A673 (cell line): ENCODE results near the gene MTIF2.

ENCODE experiments used
- EZH2 ChIP-seq: fragments of 200-600 bp; sonication (generic); IDR thresholded peaks from 2 replicates; pipeline ENCODE4 v1.6.1; 2017; ENCODE audit warnings: borderline replicate concordance, low read depth, mild to moderate bottlenecking, mixed read lengths, antibody characterized with exemption, low read length; ENCODE audit not compliant: poor library complexity, severe bottlenecking
- TF ChIP-seq, protein P1 (sequence below): fragments of 300-800, 200-600 bp; sonication (generic); conservative IDR thresholded peaks from 2 replicates; pipeline ENCODE4 v1.5.1; 2017; ENCODE audit warnings: low read depth, mild to moderate bottlenecking, antibody characterized with exemption, low read length, moderate library complexity, mixed read lengths

GRCh38 chr2:55232084-55232862 is 36.8 kb downstream of the MTIF2 start, which contains the start of the genes CLHC1 and RPS27A:
- TF ChIP-seq, protein P1, sequence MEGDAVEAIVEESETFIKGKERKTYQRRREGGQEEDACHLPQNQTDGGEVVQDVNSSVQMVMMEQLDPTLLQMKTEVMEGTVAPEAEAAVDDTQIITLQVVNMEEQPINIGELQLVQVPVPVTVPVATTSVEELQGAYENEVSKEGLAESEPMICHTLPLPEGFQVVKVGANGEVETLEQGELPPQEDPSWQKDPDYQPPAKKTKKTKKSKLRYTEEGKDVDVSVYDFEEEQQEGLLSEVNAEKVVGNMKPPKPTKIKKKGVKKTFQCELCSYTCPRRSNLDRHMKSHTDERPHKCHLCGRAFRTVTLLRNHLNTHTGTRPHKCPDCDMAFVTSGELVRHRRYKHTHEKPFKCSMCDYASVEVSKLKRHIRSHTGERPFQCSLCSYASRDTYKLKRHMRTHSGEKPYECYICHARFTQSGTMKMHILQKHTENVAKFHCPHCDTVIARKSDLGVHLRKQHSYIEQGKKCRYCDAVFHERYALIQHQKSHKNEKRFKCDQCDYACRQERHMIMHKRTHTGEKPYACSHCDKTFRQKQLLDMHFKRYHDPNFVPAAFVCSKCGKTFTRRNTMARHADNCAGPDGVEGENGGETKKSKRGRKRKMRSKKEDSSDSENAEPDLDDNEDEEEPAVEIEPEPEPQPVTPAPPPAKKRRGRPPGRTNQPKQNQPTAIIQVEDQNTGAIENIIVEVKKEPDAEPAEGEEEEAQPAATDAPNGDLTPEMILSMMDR = no peak
- no peak for TF ChIP-seq EZH2
